H7 (cell line): Measurements from ENCODE around the gene TIMD4. TPM values are rescaled to one million over a fixed set of nuclear protein-coding genes. Genes with fewer than 3 reads are reported as not detected.

Experiments used
- total RNA-seq: library from RNA; depleted of rRNA; stranded (reverse); fragments of >200 nt; shearing (Covaris generic); gene quantifications from 2 replicates; pipeline ENCODE4 v1.2.3, GENCODE V29; 2014; rRNA removed

TIMD4 gene
- total RNA-seq, 1 experiment from 2014 or later, result not detected

Other genes starting within 250 kb of the TIMD4 start
- not detected in 2 replicates for gene PPP1R2B, start 112.9 kb downstream of the TIMD4 start, total RNA-seq
- gene HAVCR1, start 95.9 kb upstream of the TIMD4 start, total RNA-seq, result not detected in 2 replicates
- 0.18 and 0.31 TPM in 2 replicates for gene HAVCR2, start 145.8 kb upstream of the TIMD4 start, total RNA-seq
- gene MED7, start 179.6 kb upstream of the TIMD4 start, total RNA-seq, result 9.3 and 11.7 TPM in 2 replicates
- not detected in 2 replicates for gene GARIN3, start 203.0 kb upstream of the TIMD4 start, total RNA-seq
- gene ITK, start 217.6 kb upstream of the TIMD4 start, total RNA-seq, result 0.03 and 0.15 TPM in 2 replicates